ENCODE results near the gene THRSP. TPM values are rescaled to one million over a fixed set of nuclear protein-coding genes. Genes with fewer than 3 reads are reported as not detected.
"Not testable (repeated sequence)": the region's sequence is repeated elsewhere in the genome, so short reads cannot be mapped to it uniquely, and the experiment has no call there.

THRSP gene
- total RNA-seq, 1 experiment from 2014 or later = 0.72 TPM

GRCh38 chr11:78057462-78058055 is 6.1 kb upstream of the THRSP start:
- Histone ChIP-seq H3K79me2 (ENCODE audit: low read depth) (no peaks in the 10 kb centered on the region), H3K36me3 (ENCODE audit: low read depth) (no peaks in the 10 kb centered on the region), H3K4me3 (no peak overlapping the region), H3K9me2 (ENCODE audit: insufficient read depth) (no peaks in the 10 kb centered on the region), H3F3A (ENCODE audit: insufficient read depth, low read depth) (no peaks in the 10 kb centered on the region), H3K27ac (no peak overlapping the region), H3K27me3 (ENCODE audit: insufficient read depth, low read depth) (no peaks in the 10 kb centered on the region), H2AFZ (no peak overlapping the region), H3K9me3 (ENCODE audit: insufficient read depth, low read depth) (no peaks in the 10 kb centered on the region), H3K4me2 (no peak overlapping the region), H4K20me1 (ENCODE audit: insufficient read depth) (no peaks in the 10 kb centered on the region), H3K4me1 (replicated peaks; ENCODE audit: insufficient read depth) (no peaks in the 10 kb centered on the region)
- ChIA-PET CTCF (no interaction called here), POLR2A (ENCODE audit: unreplicated experiment) (no interaction called here)
- TF ChIP-seq CTCF (conservative IDR thresholded peaks at IDR 0.05) (no peak), EZH2 (IDR thresholded peaks at IDR 0.05; ENCODE audit: low read depth) (no peak)
- DNase-seq = no peak
- no TSS peak for BruUV-seq (replicated peaks)
- intact Hi-C loops (cut with micrococcal nuclease; ENCODE audit: unreplicated experiment) = no loop called here

- H3K79me2 ChIP-seq (ENCODE audit: low read depth); H4K20me1 ChIP-seq (ENCODE audit: insufficient read depth); intact Hi-C loops (cut with micrococcal nuclease; ENCODE audit: unreplicated experiment); H3K4me3 ChIP-seq; H3F3A ChIP-seq (ENCODE audit: insufficient read depth, low read depth); BruUV-seq (replicated peaks); H3K27ac ChIP-seq; H3K9me3 ChIP-seq (ENCODE audit: insufficient read depth, low read depth); H2AFZ ChIP-seq; H3K4me2 ChIP-seq; H3K9me2 ChIP-seq (ENCODE audit: insufficient read depth); H3K36me3 ChIP-seq (ENCODE audit: low read depth); CTCF ChIA-PET; POLR2A ChIA-PET (ENCODE audit: unreplicated experiment); DNase-seq; H3K4me1 ChIP-seq (replicated peaks; ENCODE audit: insufficient read depth); H3K27me3 ChIP-seq (ENCODE audit: insufficient read depth, low read depth): not testable (repeated sequence)
Observed at GRCh38 chr11:78059749-78060328, 3.8 kb upstream of the THRSP start.

- Histone ChIP-seq H3K27me3 (ENCODE audit: insufficient read depth, low read depth) (no peaks in the 10 kb centered on the region), H4K20me1 (ENCODE audit: insufficient read depth) (no peaks in the 10 kb centered on the region), H3K79me2 (ENCODE audit: low read depth) (no peaks in the 10 kb centered on the region), H3K4me2 (no peak overlapping the region), H2AFZ (no peak overlapping the region), H3K4me1 (replicated peaks; ENCODE audit: insufficient read depth) (no peaks in the 10 kb centered on the region), H3K9me2 (ENCODE audit: insufficient read depth) (no peaks in the 10 kb centered on the region), H3K4me3 (no peak overlapping the region), H3K36me3 (ENCODE audit: low read depth) (no peaks in the 10 kb centered on the region), H3K9me3 (ENCODE audit: insufficient read depth, low read depth) (no peaks in the 10 kb centered on the region), H3K27ac (no peak overlapping the region), H3F3A (ENCODE audit: insufficient read depth, low read depth) (no peaks in the 10 kb centered on the region)
- no peak for TF ChIP-seq EZH2 (IDR thresholded peaks at IDR 0.05; ENCODE audit: low read depth)
- no peak for TF ChIP-seq CTCF (conservative IDR thresholded peaks at IDR 0.05)
- intact Hi-C loops (cut with micrococcal nuclease; ENCODE audit: unreplicated experiment) = no loop called here
- POLR2A ChIA-PET (ENCODE audit: unreplicated experiment) = no interaction called here
- no peak for DNase-seq
- BruUV-seq (replicated peaks) = no TSS peak
- CTCF ChIA-PET = interaction anchor here (0.6 kb wide), 1 partner anchor 304 kb away, joined by 13 read pairs; no protein-coding TSS in a partner anchor
Observed at GRCh38 chr11:78060533-78060932, 3.1 kb upstream of the THRSP start.

All from PC-9 (cell line).